Measurements from ENCODE around the gene HMGXB3. TPM values are rescaled to one million over a fixed set of nuclear protein-coding genes. Genes with fewer than 3 reads are reported as not detected.

The HMGXB3 gene
- total and polyA plus RNA-seq, 4 donors: 2.7 to 22.9 (median 11.0) TPM

- TF ChIP-seq MAX (IDR thresholded peaks at IDR 0.05) (no peak), YY1 (IDR thresholded peaks at IDR 0.05) (no peak), EGR1 (IDR thresholded peaks at IDR 0.05; ENCODE audit: low read depth in 2 of 2) (no peak)
These were observed 19.7 kb downstream of the HMGXB3 start (continued) for GRCh38 chr5:150020249-150020648.

- Histone ChIP-seq H3K4me1 (ENCODE audit: control insufficient read depth in 4 of 4, insufficient read depth in 4 of 4, low read length in 3 of 4) (no peaks in the 10 kb centered on the region), H3K27ac (ENCODE audit: low read depth in 1 of 2, low read length in 2 of 2) (no peak overlapping the region), H3K27me3 (ENCODE audit: control insufficient read depth in 4 of 4, insufficient read depth in 4 of 4, low read length in 3 of 4) (no peaks in the 10 kb centered on the region), H3K9ac (ENCODE audit: low read depth in 1 of 2, low read length in 2 of 2) (no peak overlapping the region), H3K9me3 (ENCODE audit: control insufficient read depth in 4 of 4, low read length in 3 of 4) (no peaks in the 10 kb centered on the region), H3K4me3 (ENCODE audit: low read depth in 1 of 3, low read length in 3 of 3) (no peak overlapping the region), H3K36me3 (ENCODE audit: control insufficient read depth in 4 of 4, insufficient read depth in 3 of 4, low read depth in 1 of 4, low read length in 3 of 4) (peaks cover 15 to 61% (median 52%) of the 10 kb centered on the region in 4 donors)
- TF ChIP-seq RAD21 (IDR thresholded peaks at IDR 0.05) (no peak), TAF1 (conservative IDR thresholded peaks at IDR 0.05) (no peak), SP1 (IDR thresholded peaks at IDR 0.05) (no peak), HNF4G (IDR thresholded peaks at IDR 0.05) (no peak), GABPA (IDR thresholded peaks at IDR 0.05 in 1 of 2, conservative IDR thresholded peaks at IDR 0.05 in 1 of 2) (no peak), RXRA (IDR thresholded peaks at IDR 0.05) (no peak), NR2F2 (IDR thresholded peaks at IDR 0.05) (no peak), REST (IDR thresholded peaks at IDR 0.05) (no peak), ATF3 (IDR thresholded peaks at IDR 0.05) (no peak), HNF4A (conservative IDR thresholded peaks at IDR 0.05) (no peak), YY1 (IDR thresholded peaks at IDR 0.05) (no peak), CTCF (IDR thresholded peaks at IDR 0.05; ENCODE audit: low read depth, low read length, missing input control) (no peak), ZBTB33 (IDR thresholded peaks at IDR 0.05) (no peak), FOXA2 (IDR thresholded peaks at IDR 0.05) (no peak), FOXA1 (IDR thresholded peaks at IDR 0.05) (no peak), JUND (IDR thresholded peaks at IDR 0.05) (no peak)
- no peak for DNase-seq (ENCODE audit: low spot score)
- 89% methylated on average over 13 of the region's 13 CpGs for WGBS
These were observed 21.1 kb downstream of the HMGXB3 start for GRCh38 chr5:150021491-150022157.
